Activated T-helper 1 cell treated with Interleukin-2 at 50 U/mL for 16 hours (primary cell): ENCODE data around the gene ILF3.

ENCODE experiments used
- DNase-seq: peaks from one replicate; pipeline ENCODE4 v3.0.0-alpha.2; 2020; ENCODE audit warnings: low read depth

The ILF3 gene

GRCh38 chr19:10695401-10696398 lies 41.6 kb downstream of the ILF3 start:
- DNase-seq: peak; percentile 77

- peak; percentile 35 for DNase-seq
Observed at GRCh38 chr19:10699650-10700335, 45.6 kb downstream of the ILF3 start.

GRCh38 chr19:10701955-10702525 lies 47.9 kb downstream of the ILF3 start:
- no peak for DNase-seq

- DNase-seq: no peak
Observed at GRCh38 chr19:10706990-10707389, 52.8 kb downstream of the ILF3 start.

GRCh38 chr19:10707440-10707839 lies 53.3 kb downstream of the ILF3 start:
- no peak for DNase-seq

GRCh38 chr19:10708291-10708690 lies 54.1 kb downstream of the ILF3 start:
- no peak for DNase-seq

- DNase-seq: no peak
Observed at GRCh38 chr19:10712045-10712444, 57.9 kb downstream of the ILF3 start.

GRCh38 chr19:10712754-10713153 lies 58.6 kb downstream of the ILF3 start:
- DNase-seq: no peak

GRCh38 chr19:10713317-10713716 lies 59.2 kb downstream of the ILF3 start:
- DNase-seq: no peak

GRCh38 chr19:10717054-10717355 lies 62.9 kb downstream of the ILF3 start:
- no peak for DNase-seq

- DNase-seq: peak; percentile 97
Observed at GRCh38 chr19:10717356-10718204, 63.4 kb downstream of the ILF3 start, which contains the start of gene DNM2. TSS of gene DNM2 (plus strand) at chr19:10718079. CDS start at chr19:10718243, 164 bp downstream.

- peak; percentile 41 for DNase-seq
Observed at GRCh38 chr19:10718205-10719196, 64.4 kb downstream of the ILF3 start.

- DNase-seq: no peak
Observed at GRCh38 chr19:10719466-10719961, 65.4 kb downstream of the ILF3 start.

- no peak for DNase-seq
Observed at GRCh38 chr19:10720607-10721125, 66.5 kb downstream of the ILF3 start.

- no peak for DNase-seq
Observed at GRCh38 chr19:10723591-10723990, 69.4 kb downstream of the ILF3 start.

GRCh38 chr19:10724573-10725071 lies 70.5 kb downstream of the ILF3 start:
- no peak for DNase-seq

GRCh38 chr19:10725415-10725814 lies 71.3 kb downstream of the ILF3 start:
- no peak for DNase-seq

GRCh38 chr19:10726268-10726667 lies 72.1 kb downstream of the ILF3 start:
- no peak for DNase-seq

- no peak for DNase-seq
Observed at GRCh38 chr19:10727685-10728201, 73.6 kb downstream of the ILF3 start.

- DNase-seq: no peak
Observed at GRCh38 chr19:10729411-10729810, 75.3 kb downstream of the ILF3 start.
